ENCODE measurements around the gene ST3GAL3. TPM values are rescaled to one million over a fixed set of nuclear protein-coding genes. Genes with fewer than 3 reads are reported as not detected.

The ST3GAL3 gene
- total and polyA plus RNA-seq, 2 donors (not counting 1 experiment from before 2014, with no cell fraction given) = 13.7 to 16.3 TPM

- no peak overlapping the region for H2AFZ ChIP-seq (ENCODE audit: low read length)
- H3K4me3 ChIP-seq (replicated peaks in 1 of 4; ENCODE audit: control extremely low read depth in 1 of 4, insufficient read depth in 1 of 4, low read depth in 3 of 4, low read length in 4 of 4) = no peak overlapping the region
- H4K20me1 ChIP-seq (ENCODE audit: control insufficient read depth, extremely low read depth, insufficient read depth, low read length) = no peaks in the 10 kb centered on the region
- H3K36me3 ChIP-seq (ENCODE audit: control insufficient read depth, insufficient read depth, low read length) = peaks cover 1% of the 10 kb centered on the region
- no peaks in the 10 kb centered on the region for H3K9me3 ChIP-seq (ENCODE audit: control insufficient read depth, insufficient read depth, low read depth, low read length)
- no peak for TF ChIP-seq CTCF (conservative IDR thresholded peaks at IDR 0.05 in 1 of 2, IDR thresholded peaks at IDR 0.05 in 1 of 2; ENCODE audit: low read depth in 1 of 2, low read length in 2 of 2)
- no peak for TF ChIP-seq EZH2 (IDR thresholded peaks at IDR 0.05; ENCODE audit: low read length, missing control alignments)
- no peak for DNase-seq (ENCODE audit: low read depth in 2 of 2)
- H3K4me1 ChIP-seq (ENCODE audit: control insufficient read depth, extremely low read depth, insufficient read depth, low read length) = no peaks in the 10 kb centered on the region
- no peaks in the 10 kb centered on the region for H3K79me2 ChIP-seq (ENCODE audit: control insufficient read depth, insufficient read depth, low read length)
- H3K9ac ChIP-seq (ENCODE audit: insufficient read depth, low read length) = no peak overlapping the region
- H3K27me3 ChIP-seq (ENCODE audit: control insufficient read depth, insufficient read depth, low read length) = no peaks in the 10 kb centered on the region
- H3K27ac ChIP-seq (ENCODE audit: insufficient read depth, low read length) = no peak overlapping the region
- H3K4me2 ChIP-seq (ENCODE audit: extremely low read depth, insufficient read depth, low read length) = no peak overlapping the region
Observed at GRCh38 chr1:43904660-43905551, 197.6 kb downstream of the ST3GAL3 start.

- TF ChIP-seq CTCF (conservative IDR thresholded peaks at IDR 0.05 in 1 of 2, IDR thresholded peaks at IDR 0.05 in 1 of 2; ENCODE audit: low read depth in 1 of 2, low read length in 2 of 2) = no peak
- no peak for TF ChIP-seq EZH2 (IDR thresholded peaks at IDR 0.05; ENCODE audit: low read length, missing control alignments)
- Histone ChIP-seq H3K4me2 (ENCODE audit: extremely low read depth, insufficient read depth, low read length) (no peak overlapping the region), H2AFZ (ENCODE audit: low read length) (no peak overlapping the region), H3K9ac (ENCODE audit: insufficient read depth, low read length) (no peak overlapping the region), H3K9me3 (ENCODE audit: control insufficient read depth, insufficient read depth, low read depth, low read length) (no peaks in the 10 kb centered on the region), H3K27me3 (ENCODE audit: control insufficient read depth, insufficient read depth, low read length) (no peaks in the 10 kb centered on the region), H3K36me3 (ENCODE audit: control insufficient read depth, insufficient read depth, low read length) (no peaks in the 10 kb centered on the region), H3K79me2 (ENCODE audit: control insufficient read depth, insufficient read depth, low read length) (no peaks in the 10 kb centered on the region), H3K27ac (ENCODE audit: insufficient read depth, low read length) (no peak overlapping the region), H3K4me3 (replicated peaks in 1 of 4; ENCODE audit: control extremely low read depth in 1 of 4, insufficient read depth in 1 of 4, low read depth in 3 of 4, low read length in 4 of 4) (no peak overlapping the region), H4K20me1 (ENCODE audit: control insufficient read depth, extremely low read depth, insufficient read depth, low read length) (no peaks in the 10 kb centered on the region), H3K4me1 (ENCODE audit: control insufficient read depth, extremely low read depth, insufficient read depth, low read length) (no peaks in the 10 kb centered on the region)
- DNase-seq (ENCODE audit: low read depth in 2 of 2) = no peak
Observed at GRCh38 chr1:43908226-43908625, 200.9 kb downstream of the ST3GAL3 start.

GRCh38 chr1:43908858-43909257 is 201.5 kb downstream of the ST3GAL3 start:
- Histone ChIP-seq H3K4me3 (replicated peaks in 1 of 4; ENCODE audit: control extremely low read depth in 1 of 4, insufficient read depth in 1 of 4, low read depth in 3 of 4, low read length in 4 of 4) (no peak overlapping the region), H3K27me3 (ENCODE audit: control insufficient read depth, insufficient read depth, low read length) (no peaks in the 10 kb centered on the region), H3K4me1 (ENCODE audit: control insufficient read depth, extremely low read depth, insufficient read depth, low read length) (no peaks in the 10 kb centered on the region), H3K27ac (ENCODE audit: insufficient read depth, low read length) (no peak overlapping the region), H3K9ac (ENCODE audit: insufficient read depth, low read length) (no peak overlapping the region), H3K36me3 (ENCODE audit: control insufficient read depth, insufficient read depth, low read length) (no peaks in the 10 kb centered on the region), H4K20me1 (ENCODE audit: control insufficient read depth, extremely low read depth, insufficient read depth, low read length) (no peaks in the 10 kb centered on the region), H3K9me3 (ENCODE audit: control insufficient read depth, insufficient read depth, low read depth, low read length) (no peaks in the 10 kb centered on the region), H3K4me2 (ENCODE audit: extremely low read depth, insufficient read depth, low read length) (no peak overlapping the region), H2AFZ (ENCODE audit: low read length) (no peak overlapping the region), H3K79me2 (ENCODE audit: control insufficient read depth, insufficient read depth, low read length) (no peaks in the 10 kb centered on the region)
- DNase-seq (ENCODE audit: low read depth in 2 of 2) = no peak
- TF ChIP-seq CTCF (conservative IDR thresholded peaks at IDR 0.05 in 1 of 2, IDR thresholded peaks at IDR 0.05 in 1 of 2; ENCODE audit: low read depth in 1 of 2, low read length in 2 of 2) = no peak
- TF ChIP-seq EZH2 (IDR thresholded peaks at IDR 0.05; ENCODE audit: low read length, missing control alignments) = no peak
